Natural killer cell treated with Interleukin-12 subunit alpha and Interleukin-12 subunit beta and Interleukin-15 and Interleukin-18, amount 100 ng/mL, for 72 hours (primary cell): ENCODE results near the gene STPG3. TPM values are rescaled to one million over a fixed set of nuclear protein-coding genes. Genes with fewer than 3 reads are reported as not detected.
A peak's percentile ranks its signal among the peaks of the same experiment; 100 is the strongest.

Experiments used
- ATAC-seq, 2 donors: fragments of 150-1000 bp; cut with Tn5 transposase in 1 of 2; sonication (Bioruptor Pico), chemical (Tn5 transposase) in 1 of 2; 2 replicates each; pipeline ENCODE4 v1.10.0; 2021
- DNase-seq: peaks from one replicate; pipeline ENCODE4 v3.0.0; 2022; ENCODE audit warnings: low spot score
- H3K27ac Mint-ChIP-seq, 2 donors: 1 replicate in 1 of 2; 2 replicates in 1 of 2; pipeline ENCODE4 v1.8.0; 2022; ENCODE audit warnings: mixed read lengths in 2 of 2, mild to moderate bottlenecking in 1 of 2, moderate library complexity in 1 of 2
- H3K27me3 Mint-ChIP-seq, 2 donors: 1 replicate in 1 of 2; 2 replicates in 1 of 2; pipeline ENCODE4 v1.8.0; 2022; ENCODE audit warnings: mixed read lengths in 2 of 2
- H3K36me3 Mint-ChIP-seq: one replicate; pipeline ENCODE4 v1.8.0; 2022; ENCODE audit warnings: mixed read lengths
- H3K4me1 Mint-ChIP-seq, 2 donors: 1 replicate in 1 of 2; 2 replicates in 1 of 2; pipeline ENCODE4 v1.8.0; 2022; ENCODE audit warnings: low read depth in 2 of 2, mixed read lengths in 2 of 2, mild to moderate bottlenecking in 1 of 2
- H3K4me3 Mint-ChIP-seq: one replicate; pipeline ENCODE4 v1.8.0; 2022; ENCODE audit warnings: mixed read lengths
- H3K9me3 Mint-ChIP-seq: 2 replicates; pipeline ENCODE4 v1.8.0; 2022; ENCODE audit warnings: mixed read lengths
- total RNA-seq, 2 donors: library from RNA; stranded (reverse); gene quantifications; one replicate each; pipeline ENCODE4 v1.2.3, GENCODE V29; 2022

STPG3 gene
- total RNA-seq, 2 donors from 2014 or later = not detected

DNA sequence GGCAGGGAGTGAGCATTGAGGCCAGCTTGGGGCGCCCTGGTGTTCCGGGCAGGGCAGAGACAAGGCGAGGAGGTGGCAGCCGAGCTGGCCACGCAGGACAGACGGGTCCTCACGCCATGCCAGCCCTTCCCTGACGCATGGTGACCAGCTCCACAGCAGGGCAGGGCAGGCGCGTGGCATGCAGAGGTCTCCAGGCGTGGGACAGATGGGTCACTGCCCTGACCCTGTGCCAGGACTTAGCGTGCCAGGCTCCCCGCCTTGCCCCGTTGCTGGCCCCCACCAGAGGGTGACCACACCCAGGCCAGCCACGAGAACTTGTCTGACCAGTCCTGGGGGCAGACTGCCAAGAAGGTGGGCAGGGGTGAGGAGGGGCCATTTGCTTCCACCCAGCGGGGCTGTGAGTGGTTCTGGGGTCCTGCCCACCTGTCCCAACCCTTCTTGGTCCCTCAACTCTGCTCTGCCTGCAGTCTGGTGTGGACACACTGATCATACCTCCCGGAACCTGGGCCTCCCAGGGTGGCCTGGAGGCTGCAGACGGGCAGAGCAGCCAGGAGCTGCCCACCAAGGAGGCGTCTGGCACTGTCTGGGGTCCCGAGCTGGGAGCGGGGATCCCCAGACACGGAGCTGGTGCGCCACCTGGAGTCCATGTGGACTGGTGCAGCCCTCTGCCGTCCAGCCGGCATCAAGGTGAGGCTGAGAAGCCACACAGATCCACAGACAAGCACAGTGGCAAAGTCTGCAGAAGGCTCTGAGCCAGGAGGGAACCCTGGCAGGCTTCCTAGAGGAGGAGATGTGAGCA, 23.8 kb upstream of the STPG3 start, which contains the start of gene RNF224:
RNF224 (plus strand) TSS at position 449 of the 799 bp plus-strand sequence. CDS start 834 bp downstream, outside the sequence.
- Mint-ChIP-seq H3K9me3 (no peaks in the 10 kb centered on the region), H3K36me3 (no peaks in the 10 kb centered on the region), H3K27ac (no peak within 1 kb of the TSS), H3K4me3 (no peak within 1 kb of the TSS), H3K4me1 (peaks cover 5 to 6% of the 10 kb centered on the region in 2 donors), H3K27me3 (peaks cover 3 to 7% of the 10 kb centered on the region in 2 donors)
- ATAC-seq (peak; percentile 26 to 34), DNase-seq (peak; percentile 78)

DNA sequence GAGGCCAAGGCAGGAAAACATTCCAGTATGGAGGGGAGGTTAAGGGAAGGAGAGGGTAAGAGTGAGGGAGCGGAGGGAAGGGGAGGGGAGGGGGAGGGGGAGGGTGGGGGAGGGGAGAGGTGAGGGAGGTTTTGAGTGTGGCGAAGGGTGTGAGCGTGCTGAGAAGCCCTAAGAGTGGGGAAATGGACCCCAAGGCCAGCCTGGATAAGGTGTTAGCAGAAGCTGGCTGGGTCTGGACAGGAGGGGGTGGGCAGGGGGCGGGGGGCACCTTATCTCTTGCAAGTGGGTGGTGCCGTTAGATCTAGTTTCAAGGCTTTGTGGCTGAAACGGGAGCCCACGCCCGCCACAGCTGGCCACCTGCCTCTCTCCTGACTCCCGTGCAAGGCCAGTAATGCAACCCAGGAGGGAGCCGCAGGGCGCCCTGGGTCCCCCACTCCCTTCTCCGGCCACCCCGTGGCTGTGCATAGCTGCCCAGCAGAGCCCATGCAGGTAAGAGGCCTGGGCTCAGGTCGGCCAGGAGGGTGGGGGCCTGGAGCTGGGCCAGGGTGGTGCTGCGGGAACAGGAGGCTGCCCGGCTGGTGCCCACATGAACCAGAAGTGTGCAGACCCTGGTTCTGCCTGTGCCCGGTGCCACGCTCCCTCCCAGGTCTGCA, 23.1 kb upstream of the STPG3 start:
- Mint-ChIP-seq H3K9me3 (no peaks in the 10 kb centered on the region), H3K27ac (no peak overlapping the region), H3K4me1 (peaks cover 4 to 5% of the 10 kb centered on the region in 2 donors), H3K4me3 (no peak overlapping the region), H3K36me3 (no peaks in the 10 kb centered on the region), H3K27me3 (peaks cover 3 to 7% of the 10 kb centered on the region in 2 donors)
- ATAC-seq (no peak), DNase-seq (no peak)

- Mint-ChIP-seq H3K27me3 (peaks cover 3 to 7% of the 10 kb centered on the region in 2 donors), H3K4me1 (peaks cover 3 to 5% of the 10 kb centered on the region in 2 donors)
These were observed 22.5 kb upstream of the STPG3 start for GRCh38 chr9:137228506-137228967.

GRCh38 chr9:137228968-137229896, 21.9 kb upstream of the STPG3 start:
- Mint-ChIP-seq H3K4me3 (no peak overlapping the region), H3K27ac (no peak overlapping the region), H3K27me3 (peaks cover 3 to 7% of the 10 kb centered on the region in 2 donors), H3K9me3 (no peaks in the 10 kb centered on the region), H3K36me3 (no peaks in the 10 kb centered on the region), H3K4me1 (peaks cover 3 to 5% of the 10 kb centered on the region in 2 donors)
- no peak for DNase-seq
- no peak for ATAC-seq

More at GRCh38 chr9:137228506-137228967, 22.5 kb upstream of the STPG3 start:
- DNase-seq = no peak
- no peaks in the 10 kb centered on the region for H3K36me3 Mint-ChIP-seq
- no peak overlapping the region for H3K27ac Mint-ChIP-seq
- no peak for ATAC-seq
- no peak overlapping the region for H3K4me3 Mint-ChIP-seq
- H3K9me3 Mint-ChIP-seq = no peaks in the 10 kb centered on the region

GRCh38 chr9:137229903-137230704, 21.0 kb upstream of the STPG3 start:
- H3K4me3 Mint-ChIP-seq = no peak overlapping the region
- peaks cover 3 to 5% of the 10 kb centered on the region in 2 donors for H3K4me1 Mint-ChIP-seq
- no peak for DNase-seq
- H3K36me3 Mint-ChIP-seq = no peaks in the 10 kb centered on the region
- ATAC-seq = no peak
- H3K9me3 Mint-ChIP-seq = no peaks in the 10 kb centered on the region
- no peak overlapping the region for H3K27ac Mint-ChIP-seq
- peaks cover 6 to 7% of the 10 kb centered on the region in 2 donors for H3K27me3 Mint-ChIP-seq

GRCh38 chr9:137230705-137231371, 20.2 kb upstream of the STPG3 start, which contains the start of gene SLC34A3:
SLC34A3 (plus strand) TSS chr9:137230901; CDS start chr9:137231703, 802 bp downstream.
- ATAC-seq (no peak), DNase-seq (no peak)
- Mint-ChIP-seq H3K36me3 (no peaks in the 10 kb centered on the region), H3K9me3 (no peaks in the 10 kb centered on the region), H3K27me3 (peaks cover 7 to 9% of the 10 kb centered on the region in 2 donors), H3K27ac (no peak within 1 kb of the TSS), H3K4me1 (peaks cover 3 to 5% of the 10 kb centered on the region in 2 donors), H3K4me3 (no peak within 1 kb of the TSS)

GRCh38 chr9:137231372-137232039, 19.6 kb upstream of the STPG3 start:
- DNase-seq (no peak), ATAC-seq (no peak)
- Mint-ChIP-seq H3K9me3 (no peaks in the 10 kb centered on the region), H3K4me3 (no peak overlapping the region), H3K4me1 (peaks cover 3 to 5% of the 10 kb centered on the region in 2 donors), H3K36me3 (no peaks in the 10 kb centered on the region), H3K27ac (no peak overlapping the region), H3K27me3 (peaks cover 7 to 9% of the 10 kb centered on the region in 2 donors)

DNA sequence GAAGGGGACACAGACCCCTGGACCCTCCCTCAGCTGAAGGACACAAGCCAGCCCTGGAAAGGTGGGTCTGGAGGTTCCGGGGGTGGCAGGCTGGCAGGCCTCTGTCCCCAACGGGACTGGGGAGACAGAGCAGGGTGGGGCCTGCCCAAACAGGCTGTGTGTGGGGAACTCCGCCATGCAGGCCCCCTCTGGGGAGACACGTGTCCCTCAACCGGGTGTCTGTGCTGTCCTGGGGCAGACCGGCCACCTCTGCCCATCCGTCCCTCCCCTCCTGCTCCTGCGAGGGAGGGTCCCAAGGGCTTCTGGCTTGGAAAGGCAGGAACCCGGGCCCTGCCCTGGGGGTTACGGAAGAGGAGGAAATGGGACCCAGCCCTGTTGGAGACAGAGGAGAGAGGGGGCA, 19.0 kb upstream of the STPG3 start:
- no peaks in the 10 kb centered on the region for H3K36me3 Mint-ChIP-seq
- no peaks in the 10 kb centered on the region for H3K9me3 Mint-ChIP-seq
- DNase-seq = no peak
- peaks cover 3 to 5% of the 10 kb centered on the region in 2 donors for H3K4me1 Mint-ChIP-seq
- peaks cover 7 to 9% of the 10 kb centered on the region in 2 donors for H3K27me3 Mint-ChIP-seq
- ATAC-seq = no peak
- H3K4me3 Mint-ChIP-seq = no peak overlapping the region
- H3K27ac Mint-ChIP-seq = no peak overlapping the region

DNA sequence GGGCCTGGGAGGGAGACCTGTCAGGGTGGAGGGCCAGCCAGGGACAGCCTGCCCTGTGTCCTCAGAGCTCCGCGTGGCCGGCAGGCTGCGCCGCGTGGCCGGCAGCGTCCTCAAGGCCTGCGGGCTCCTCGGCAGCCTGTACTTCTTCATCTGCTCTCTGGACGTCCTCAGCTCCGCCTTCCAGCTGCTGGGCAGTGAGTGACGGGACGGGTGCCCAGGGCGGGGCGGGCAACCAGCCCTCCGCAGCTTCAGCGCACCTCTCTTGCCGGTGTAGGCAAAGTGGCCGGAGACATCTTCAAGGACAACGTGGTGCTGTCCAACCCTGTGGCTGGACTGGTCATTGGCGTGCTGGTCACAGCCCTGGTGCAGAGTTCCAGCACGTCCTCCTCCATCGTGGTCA, 18.6 kb upstream of the STPG3 start:
- DNase-seq = no peak
- H3K4me1 Mint-ChIP-seq = peaks cover 2 to 3% of the 10 kb centered on the region in 2 donors
- H3K27me3 Mint-ChIP-seq = peaks cover 4 to 9% of the 10 kb centered on the region in 2 donors
- no peak overlapping the region for H3K4me3 Mint-ChIP-seq
- H3K36me3 Mint-ChIP-seq = no peaks in the 10 kb centered on the region
- no peak for ATAC-seq
- H3K9me3 Mint-ChIP-seq = no peaks in the 10 kb centered on the region
- H3K27ac Mint-ChIP-seq = no peak overlapping the region

- no peak overlapping the region for H3K27ac Mint-ChIP-seq
- no peak overlapping the region for H3K4me3 Mint-ChIP-seq
- peaks cover 0 to 6% of the 10 kb centered on the region in 2 donors for H3K27me3 Mint-ChIP-seq
These were observed 17.7 kb upstream of the STPG3 start for GRCh38 chr9:137233143-137233980.

DNA sequence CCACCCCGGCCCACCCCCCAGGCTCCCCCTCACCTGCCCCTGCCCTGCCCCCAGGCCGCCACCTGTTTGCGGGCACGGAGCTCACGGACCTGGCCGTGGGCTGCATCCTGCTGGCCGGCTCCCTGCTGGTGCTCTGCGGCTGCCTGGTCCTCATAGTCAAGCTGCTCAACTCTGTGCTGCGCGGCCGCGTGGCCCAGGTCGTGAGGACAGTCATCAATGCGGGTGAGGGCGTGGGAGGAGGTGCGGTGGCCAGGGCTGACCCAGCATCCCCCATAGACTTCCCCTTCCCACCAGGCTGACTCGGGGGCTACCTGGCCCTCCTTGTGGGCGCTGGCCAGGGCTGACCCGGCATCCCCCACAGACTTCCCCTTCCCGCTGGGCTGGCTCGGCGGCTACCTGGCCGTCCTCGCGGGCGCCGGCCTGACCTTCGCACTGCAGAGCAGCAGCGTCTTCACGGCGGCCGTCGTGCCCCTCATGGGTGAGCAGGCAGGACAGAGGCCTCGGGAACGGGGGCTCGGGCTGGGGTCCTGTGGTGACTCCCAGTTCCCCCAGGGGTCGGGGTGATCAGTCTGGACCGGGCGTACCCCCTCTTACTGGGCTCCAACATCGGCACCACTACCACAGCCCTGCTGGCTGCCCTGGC, 16.9 kb upstream of the STPG3 start:
- Mint-ChIP-seq H3K27me3 (peaks cover 0 to 6% of the 10 kb centered on the region in 2 donors), H3K4me3 (no peak overlapping the region), H3K9me3 (no peaks in the 10 kb centered on the region), H3K4me1 (peaks cover 5 to 6% of the 10 kb centered on the region in 2 donors), H3K27ac (no peak overlapping the region), H3K36me3 (no peaks in the 10 kb centered on the region)
- no peak for DNase-seq
- no peak for ATAC-seq

More at GRCh38 chr9:137233143-137233980, 17.7 kb upstream of the STPG3 start:
- Mint-ChIP-seq H3K4me1 (peaks cover 0 to 3% of the 10 kb centered on the region in 2 donors), H3K9me3 (no peaks in the 10 kb centered on the region), H3K36me3 (no peaks in the 10 kb centered on the region)
- DNase-seq (no peak), ATAC-seq (no peak)
